ENCODE data around the gene ORC2.
A peak's percentile ranks its signal among the peaks of the same experiment; 100 is the strongest.

GRCh38 chr2:200963124-200963917 lies at the start of gene ORC2:
- peak; percentile 24 to 61 (median 50) for TF ChIP-seq CTCF (IDR thresholded peaks at IDR 0.05)
- TF ChIP-seq POLR2A (IDR thresholded peaks at IDR 0.05): peak in 1 of 2 donors; percentile 51

Measured in heart left ventricle (tissue), 13 donors.